BJ (cell line): Measurements from ENCODE around the gene RAB3GAP1. TPM values are rescaled to one million over a fixed set of nuclear protein-coding genes. Genes with fewer than 3 reads are reported as not detected.

Experiments used
- CTCF ChIA-PET: fragments of 350-600 bp; formaldehyde crosslinking; extraction: SDS; loops from one replicate; lab custom pipeline; 2021; ENCODE audit warnings: antibody characterized with exemption, inconsistent platforms; lab: Yijun Ruan, JAX
- POLR2A ChIA-PET: fragments of 300-600 bp; sonication (Branson Sonifier 250); formaldehyde crosslinking; extraction: SDS; loops from one replicate; lab custom pipeline; 2021; ENCODE audit warnings: antibody characterized with exemption; lab: Charles Lee
- DNase-seq: peaks from one replicate; pipeline ENCODE4 v3.0.0-alpha.2; 2011; ENCODE audit warnings: low read depth
- H3K27me3 ChIP-seq: 2 replicates; pipeline ENCODE4 v1.6.0; 2011; ENCODE audit warnings: low read length; ENCODE audit not compliant: control insufficient read depth, insufficient read depth
- H3K36me3 ChIP-seq: 2 replicates; pipeline ENCODE4 v1.5.1; 2011; ENCODE audit warnings: low read length; ENCODE audit not compliant: control insufficient read depth, insufficient read depth
- H3K4me3 ChIP-seq: 2 replicates; pipeline ENCODE4 v1.5.1; 2011; ENCODE audit warnings: low read depth, mild to moderate bottlenecking, control low read depth, low read length
- polyA plus RNA-seq: library from polyadenylated mRNA; depleted of rRNA; stranded (reverse); fragments of >200 nt; gene quantifications from 2 replicates; pipeline ENCODE4 v1.2.3, GENCODE V29; 2011; rRNA removed
- small RNA-seq: library from RNA; depleted of rRNA; stranded (forward); fragments of <200 nt; gene quantifications from one replicate; pipeline ENCODE3, GENCODE V24; 2012; ENCODE audit warnings: low replicate concordance, low read depth; ENCODE audit not compliant: insufficient read length
- TF ChIP-seq, protein P1 (sequence below): IDR thresholded peaks from 2 replicates; pipeline ENCODE4 v1.5.1; 2011; ENCODE audit warnings: low read depth, mild to moderate bottlenecking, control low read depth, inconsistent platforms, low read length, moderate library complexity; ENCODE audit not compliant: insufficient read depth

The RAB3GAP1 gene
- polyA plus RNA-seq, 1 experiment, result 22.4 TPM

GRCh38 chr2:135212757-135213156 lies 160.7 kb downstream of the RAB3GAP1 start:
- POLR2A ChIA-PET, result interaction anchor here (0.7 kb wide), 1 partner anchor 10 kb away, joined by 4 read pairs; no protein-coding TSS in a partner anchor
- DNase-seq, result no peak
- H3K36me3 ChIP-seq, result no peaks in the 10 kb centered on the region
- TF ChIP-seq, protein P1, sequence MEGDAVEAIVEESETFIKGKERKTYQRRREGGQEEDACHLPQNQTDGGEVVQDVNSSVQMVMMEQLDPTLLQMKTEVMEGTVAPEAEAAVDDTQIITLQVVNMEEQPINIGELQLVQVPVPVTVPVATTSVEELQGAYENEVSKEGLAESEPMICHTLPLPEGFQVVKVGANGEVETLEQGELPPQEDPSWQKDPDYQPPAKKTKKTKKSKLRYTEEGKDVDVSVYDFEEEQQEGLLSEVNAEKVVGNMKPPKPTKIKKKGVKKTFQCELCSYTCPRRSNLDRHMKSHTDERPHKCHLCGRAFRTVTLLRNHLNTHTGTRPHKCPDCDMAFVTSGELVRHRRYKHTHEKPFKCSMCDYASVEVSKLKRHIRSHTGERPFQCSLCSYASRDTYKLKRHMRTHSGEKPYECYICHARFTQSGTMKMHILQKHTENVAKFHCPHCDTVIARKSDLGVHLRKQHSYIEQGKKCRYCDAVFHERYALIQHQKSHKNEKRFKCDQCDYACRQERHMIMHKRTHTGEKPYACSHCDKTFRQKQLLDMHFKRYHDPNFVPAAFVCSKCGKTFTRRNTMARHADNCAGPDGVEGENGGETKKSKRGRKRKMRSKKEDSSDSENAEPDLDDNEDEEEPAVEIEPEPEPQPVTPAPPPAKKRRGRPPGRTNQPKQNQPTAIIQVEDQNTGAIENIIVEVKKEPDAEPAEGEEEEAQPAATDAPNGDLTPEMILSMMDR, result no peak
- H3K4me3 ChIP-seq, result no peak overlapping the region
- CTCF ChIA-PET, result interaction anchor here (0.5 to 0.6 kb wide), 2 partner anchors 67 to 181 kb away, joined by 3 read pairs; no protein-coding TSS in a partner anchor
- no peaks in the 10 kb centered on the region for H3K27me3 ChIP-seq

DNA sequence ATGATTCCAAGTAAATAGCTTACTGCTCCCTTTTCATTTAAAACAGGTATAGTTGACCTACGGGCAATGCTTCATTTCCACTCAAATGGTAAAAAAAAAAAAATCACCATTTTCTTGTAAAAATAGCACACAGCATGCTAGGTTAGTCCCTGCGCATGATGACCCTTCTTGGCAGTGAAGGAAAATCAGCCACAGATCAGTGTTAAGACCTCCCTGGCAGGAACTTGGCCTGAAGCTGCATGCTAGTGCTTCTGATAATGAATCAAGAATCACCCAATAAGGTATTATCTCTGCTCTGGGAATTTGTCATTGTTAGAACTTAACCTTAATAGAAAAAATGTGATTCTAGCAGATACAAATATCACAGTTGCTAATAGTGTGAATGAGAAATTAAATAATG lies 166.3 kb downstream of the RAB3GAP1 start:
- H3K36me3 ChIP-seq, result no peaks in the 10 kb centered on the region
- H3K4me3 ChIP-seq, result no peak overlapping the region
- CTCF ChIA-PET, result interaction anchor here (1.2 kb wide), 1 partner anchor 11 kb away, joined by 3 read pairs; no protein-coding TSS in a partner anchor

DNA sequence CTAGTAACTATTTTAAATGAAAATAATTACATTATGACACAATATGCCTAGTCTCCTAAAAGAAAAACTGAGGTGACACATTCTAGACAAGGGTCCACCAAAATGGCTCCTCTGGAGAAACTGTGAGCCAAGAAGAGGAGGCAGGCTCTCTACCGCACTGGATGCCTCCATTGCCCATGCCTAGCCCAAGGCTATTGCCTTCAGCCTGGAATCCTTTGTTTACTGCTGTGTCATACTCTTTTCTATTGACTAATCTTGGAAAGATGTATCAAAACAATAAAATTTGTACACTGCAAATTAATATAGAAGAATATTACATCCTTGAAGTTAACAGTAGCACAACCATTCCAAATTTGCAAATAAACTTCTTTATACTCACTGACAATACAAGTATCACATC lies 167.1 kb downstream of the RAB3GAP1 start:
- DNase-seq, result no peak
- CTCF ChIA-PET, result interaction anchor here (1.2 kb wide), 1 partner anchor 12 kb away, joined by 3 read pairs; no protein-coding TSS in a partner anchor

More for the DNA sequence above, 166.3 kb downstream of the RAB3GAP1 start:
- DNase-seq, result no peak
- TF ChIP-seq, protein P1, result no peak
- no peaks in the 10 kb centered on the region for H3K27me3 ChIP-seq
- POLR2A ChIA-PET, result interaction anchor here (0.5 kb wide), 1 partner anchor 524 kb away, joined by 3 read pairs; no protein-coding TSS in a partner anchor

More for the DNA sequence above, 167.1 kb downstream of the RAB3GAP1 start:
- Histone ChIP-seq H3K4me3 (no peak overlapping the region), H3K36me3 (no peaks in the 10 kb centered on the region), H3K27me3 (no peaks in the 10 kb centered on the region)
- TF ChIP-seq, protein P1, result no peak
- POLR2A ChIA-PET, result no interaction called here

Small RNA genes within 50 kb of the gene (small RNA-seq; reads per million reads assigned to genes)
- not detected for gene SNORA40B

Other genes starting within 250 kb of the RAB3GAP1 start
- not detected in 2 replicates for gene ACMSD, start 213.7 kb upstream of the RAB3GAP1 start, polyA plus RNA-seq
- gene CCNT2, start 133.5 kb upstream of the RAB3GAP1 start, polyA plus RNA-seq, result 9.1 and 13.8 TPM in 2 replicates
- gene MAP3K19, start 4.8 kb upstream of the RAB3GAP1 start, polyA plus RNA-seq, result not detected in 2 replicates